Endothelial cell of umbilical vein (primary cell): Measurements from ENCODE around the gene SLC23A3. TPM values are rescaled to one million over a fixed set of nuclear protein-coding genes. Genes with fewer than 3 reads are reported as not detected.

Source experiments
- BruUV-seq: library from RNA; stranded (reverse); fragments of 400-500 nt; replicated peaks from 2 replicates; lab custom pipeline; 2021; lab: Mats Ljungman, UMichigan
- CTCF ChIA-PET: fragments of 300-600, 350-600 bp; sonication (Branson Sonifier 250); formaldehyde crosslinking; loops from one replicate; lab custom pipeline; 2021; ENCODE audit warnings: antibody characterized with exemption, inconsistent platforms; lab: Charles Lee
- POLR2A ChIA-PET: fragments of 300-600, 350-600 bp; sonication (Branson Sonifier 250); formaldehyde crosslinking; loops from one replicate; lab custom pipeline; 2021; ENCODE audit warnings: antibody characterized with exemption, inconsistent platforms; lab: Charles Lee
- DNase-seq: peaks from one replicate; pipeline ENCODE4 v3.0.0-alpha.2; 2011; ENCODE audit warnings: low read depth, low spot score
- FAIRE-seq: peaks from 2 replicates; lab custom pipeline; 2011; peaks lifted over from hg19 to GRCh38; lab: Jason Lieb, UNC
- H2AFZ ChIP-seq: 2 replicates; pipeline ENCODE4 v1.6.0; 2012; ENCODE audit warnings: low read depth, low read length, control low read depth, inconsistent platforms
- H3K27ac ChIP-seq: 2 replicates; pipeline ENCODE4 v1.5.1; 2011; ENCODE audit warnings: low read depth, mild to moderate bottlenecking, control low read depth, low read length, moderate library complexity; ENCODE audit not compliant: insufficient read depth
- H3K27me3 ChIP-seq, 2 experiments: 2 replicates each; pipeline versions ENCODE4 v1.6.0 to v1.6.1; 2011; ENCODE audit warnings: low read length in 2 of 2, mixed read lengths in 1 of 2; ENCODE audit not compliant: control insufficient read depth in 2 of 2, insufficient read depth in 2 of 2
- H3K36me3 ChIP-seq, 2 experiments: 2 replicates in 1 of 2; 3 replicates in 1 of 2; pipeline ENCODE4 v1.5.1; 2011; ENCODE audit warnings: low read length in 2 of 2, mild to moderate bottlenecking in 1 of 2, moderate library complexity in 1 of 2; ENCODE audit not compliant: control insufficient read depth in 2 of 2, insufficient read depth in 2 of 2; ENCODE audit errors: extremely low read depth in 1 of 2
- H3K4me1 ChIP-seq: 3 replicates; pipeline ENCODE4 v1.5.1; 2011; ENCODE audit warnings: mild to moderate bottlenecking, low read length; ENCODE audit not compliant: control insufficient read depth, insufficient read depth; ENCODE audit errors: extremely low read depth
- H3K4me2 ChIP-seq: 2 replicates; pipeline ENCODE4 v1.6.1; 2011; ENCODE audit warnings: low read length, control low read depth, mixed read lengths; ENCODE audit not compliant: insufficient read depth
- H3K4me3 ChIP-seq, 3 experiments: fragments of 200-600 bp in 1 of 3; sonication (generic), shearing (Covaris generic) in 1 of 3; replicated peaks in 1 of 3; 2 replicates each; pipeline ENCODE4 v1.5.1; 2011 to 2016; ENCODE audit warnings: control low read depth in 3 of 3, low read length in 3 of 3, mild to moderate bottlenecking in 2 of 3, inconsistent platforms in 1 of 3, low read depth in 1 of 3, moderate library complexity in 1 of 3; ENCODE audit not compliant: insufficient read depth in 1 of 3
- H3K79me2 ChIP-seq: 2 replicates; pipeline ENCODE4 v1.6.0; 2012; ENCODE audit warnings: low read length, inconsistent platforms; ENCODE audit not compliant: control insufficient read depth, insufficient read depth
- H3K9ac ChIP-seq: replicated peaks from 2 replicates; pipeline ENCODE3; 2011; ENCODE audit warnings: low read length, control low read depth; ENCODE audit not compliant: insufficient read depth; ENCODE audit errors: extremely low read depth
- H3K9me1 ChIP-seq: replicated peaks from 3 replicates; pipeline ENCODE4 v1.6.0; 2011; ENCODE audit warnings: mild to moderate bottlenecking, low read length; ENCODE audit not compliant: control insufficient read depth, insufficient read depth; ENCODE audit errors: extremely low read depth
- H3K9me3 ChIP-seq: replicated peaks from 2 replicates; pipeline ENCODE4 v1.5.1; 2012; ENCODE audit warnings: low read length, inconsistent platforms; ENCODE audit not compliant: control insufficient read depth, insufficient read depth
- H4K20me1 ChIP-seq: replicated peaks from 2 replicates; pipeline ENCODE3; 2011; ENCODE audit warnings: mild to moderate bottlenecking, low read length; ENCODE audit not compliant: control insufficient read depth, insufficient read depth; ENCODE audit errors: extremely low read depth
- EZH2 ChIP-seq: IDR thresholded peaks from 2 replicates; pipeline ENCODE4 v1.6.1; 2012; ENCODE audit warnings: borderline replicate concordance, low read depth, mild to moderate bottlenecking, moderate library complexity, low read length, inconsistent platforms; ENCODE audit not compliant: severe bottlenecking
- FOS ChIP-seq: IDR thresholded peaks from 2 replicates; pipeline ENCODE4 v1.6.1; 2011; ENCODE audit warnings: mild to moderate bottlenecking, low read length, moderate library complexity, borderline replicate concordance; ENCODE audit not compliant: insufficient read depth
- GATA2 ChIP-seq: IDR thresholded peaks from 2 replicates; pipeline ENCODE4 v1.7.0; 2011; ENCODE audit warnings: low read depth, mild to moderate bottlenecking, moderate library complexity, mixed read lengths, low read length; ENCODE audit not compliant: insufficient read length, insufficient read depth
- JUN ChIP-seq: IDR thresholded peaks from 2 replicates; pipeline ENCODE4 v1.6.1; 2011; ENCODE audit warnings: borderline replicate concordance, low read depth; ENCODE audit not compliant: insufficient read length, insufficient read depth
- MYC ChIP-seq: IDR thresholded peaks from one replicate; pipeline ENCODE4 v1.6.1; 2011; ENCODE audit warnings: mild to moderate bottlenecking, low read depth, low read length
- POLR2A ChIP-seq: IDR thresholded peaks from 2 replicates; pipeline ENCODE4 v1.6.1; 2012; ENCODE audit warnings: low read depth, mild to moderate bottlenecking, control low read depth, low read length
- POLR2AphosphoS5 ChIP-seq: IDR thresholded peaks from 2 replicates; pipeline ENCODE4 v1.6.1; 2012; ENCODE audit warnings: low read depth, mild to moderate bottlenecking, control low read depth, low read length, moderate library complexity; ENCODE audit not compliant: insufficient read depth
- dilution Hi-C: fragments of 300-500 bp; cut with MboI; formaldehyde crosslinking; loops from one replicate; pipeline ENCODE4 v1.15.0; 2019; ENCODE audit warnings: low sequenced_read_pairs; ENCODE audit not compliant: extremely low pct_ligation_motif_present
- intact Hi-C: fragments of 100-400 bp; cut with micrococcal nuclease; formaldehyde crosslinking; loops from one replicate; pipeline ENCODE4 v1.10.0; 2022
- polyA plus RNA-seq, 4 experiments: library from polyadenylated mRNA; depleted of rRNA in 3 of 4; stranded (reverse) in 3 of 4; unstranded in 1 of 4; fragments of >200 nt; gene quantifications; 2 replicates each; pipeline versions ENCODE4 v1.2.1 to v1.2.3, GENCODE V29; 2011 to 2012; ENCODE audit warnings: missing spikeins in 1 of 4
- total RNA-seq: library from RNA; stranded (reverse); gene quantifications from 2 replicates; pipeline ENCODE4 v1.2.3, GENCODE V29; 2021
- TF ChIP-seq, protein P1 (sequence below), 2 donors: IDR thresholded peaks; 1 replicate in 1 of 2; 2 replicates in 1 of 2; pipeline ENCODE4 v1.5.1; 2011; ENCODE audit warnings: low read length in 2 of 2, mild to moderate bottlenecking in 2 of 2, moderate library complexity in 2 of 2, control low read depth in 1 of 2, inconsistent platforms in 1 of 2, low read depth in 1 of 2; ENCODE audit not compliant: insufficient read depth in 1 of 2; ENCODE audit errors: extremely low read depth in 1 of 2
- TF ChIP-seq, protein P2 (sequence below): IDR thresholded peaks from 2 replicates; pipeline ENCODE4 v1.6.1; 2011; ENCODE audit not compliant: insufficient read depth, insufficient read length

Gene SLC23A3
- total and polyA plus RNA-seq, 2 donors (not counting 3 experiments of a cell fraction or from before 2014, with no cell fraction given), result 2.7 to 7.1 TPM

DNA sequence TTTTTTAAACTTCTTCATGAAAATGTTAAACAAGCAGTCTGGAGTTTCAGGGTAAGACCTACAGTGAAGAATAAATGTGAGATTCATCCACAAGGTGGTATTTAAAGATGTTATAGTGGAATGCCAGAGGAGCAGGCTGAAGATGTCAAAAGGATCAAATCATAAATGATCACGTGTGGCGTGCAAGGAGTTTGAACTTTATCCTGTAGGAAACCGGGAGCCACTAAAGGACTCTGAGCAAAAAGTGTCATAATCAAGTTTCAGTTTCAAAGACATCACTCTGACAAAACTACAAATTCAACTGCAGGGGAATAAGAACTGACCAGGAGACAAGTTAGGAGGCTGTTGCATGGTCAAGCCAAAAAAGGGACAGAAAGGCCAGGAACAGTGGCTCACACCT, 29.1 kb downstream of the SLC23A3 start:
- H3K27me3 ChIP-seq, result no peaks in the 10 kb centered on the region
- TF ChIP-seq POLR2AphosphoS5 (no peak), GATA2 (no peak), JUN (no peak)
- TF ChIP-seq, protein P1, sequence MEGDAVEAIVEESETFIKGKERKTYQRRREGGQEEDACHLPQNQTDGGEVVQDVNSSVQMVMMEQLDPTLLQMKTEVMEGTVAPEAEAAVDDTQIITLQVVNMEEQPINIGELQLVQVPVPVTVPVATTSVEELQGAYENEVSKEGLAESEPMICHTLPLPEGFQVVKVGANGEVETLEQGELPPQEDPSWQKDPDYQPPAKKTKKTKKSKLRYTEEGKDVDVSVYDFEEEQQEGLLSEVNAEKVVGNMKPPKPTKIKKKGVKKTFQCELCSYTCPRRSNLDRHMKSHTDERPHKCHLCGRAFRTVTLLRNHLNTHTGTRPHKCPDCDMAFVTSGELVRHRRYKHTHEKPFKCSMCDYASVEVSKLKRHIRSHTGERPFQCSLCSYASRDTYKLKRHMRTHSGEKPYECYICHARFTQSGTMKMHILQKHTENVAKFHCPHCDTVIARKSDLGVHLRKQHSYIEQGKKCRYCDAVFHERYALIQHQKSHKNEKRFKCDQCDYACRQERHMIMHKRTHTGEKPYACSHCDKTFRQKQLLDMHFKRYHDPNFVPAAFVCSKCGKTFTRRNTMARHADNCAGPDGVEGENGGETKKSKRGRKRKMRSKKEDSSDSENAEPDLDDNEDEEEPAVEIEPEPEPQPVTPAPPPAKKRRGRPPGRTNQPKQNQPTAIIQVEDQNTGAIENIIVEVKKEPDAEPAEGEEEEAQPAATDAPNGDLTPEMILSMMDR (IDR thresholded peaks at IDR 0.05; ENCODE audit: extremely low read depth in 1 of 2, insufficient read depth in 1 of 2, low read depth in 1 of 2, low read length in 2 of 2), result no peak
- no TSS peak for BruUV-seq
- no peak for FAIRE-seq
- H3K4me1 ChIP-seq, result no peaks in the 10 kb centered on the region
- ChIA-PET CTCF (interaction anchor here (1.5 kb wide), 1 partner anchor 14 kb away, joined by 8 read pairs; no protein-coding TSS in a partner anchor), POLR2A (no interaction called here)
- H3K9me1 ChIP-seq, result no peaks in the 10 kb centered on the region
- H3K79me2 ChIP-seq, result no peaks in the 10 kb centered on the region
- no peaks in the 10 kb centered on the region for H4K20me1 ChIP-seq
- no peak overlapping the region for H2AFZ ChIP-seq
- H3K9me3 ChIP-seq, result no peaks in the 10 kb centered on the region
- intact Hi-C loops (no loop called here), dilution Hi-C loops (no loop called here)
- H3K27ac ChIP-seq, result no peak overlapping the region
- no peak overlapping the region for H3K9ac ChIP-seq
- no peaks in the 10 kb centered on the region for H3K36me3 ChIP-seq
- no peak overlapping the region for H3K4me2 ChIP-seq
- no peak overlapping the region for H3K4me3 ChIP-seq
- DNase-seq, result no peak

DNA sequence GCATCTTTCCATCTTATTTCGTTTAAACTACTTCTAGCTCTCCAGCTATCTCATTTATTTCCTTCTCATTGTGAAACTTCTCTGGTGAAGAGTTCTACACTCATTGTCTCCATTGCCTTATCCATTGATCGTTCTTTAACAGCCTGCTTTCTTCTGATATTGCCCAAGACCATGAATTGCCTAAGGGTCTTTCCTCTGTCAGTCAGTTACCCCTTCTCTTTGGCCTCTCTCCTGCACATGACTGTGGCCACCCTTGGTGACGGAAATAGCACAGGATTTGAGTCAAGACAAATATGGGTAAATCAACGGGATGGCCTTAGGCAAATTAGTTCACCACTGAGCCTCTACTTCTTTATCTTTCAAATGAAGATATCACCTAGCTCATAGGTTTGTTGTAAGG, 35.9 kb downstream of the SLC23A3 start:
- dilution Hi-C loops, result no loop called here
- intact Hi-C loops, result no loop called here

More for the DNA sequence above, 35.9 kb downstream of the SLC23A3 start:
- DNase-seq, result no peak
- no peak overlapping the region for H3K9ac ChIP-seq
- H3K4me3 ChIP-seq, result no peak overlapping the region
- no peak for TF ChIP-seq MYC
- TF ChIP-seq GATA2, result no peak
- TF ChIP-seq, protein P1 (IDR thresholded peaks at IDR 0.05; ENCODE audit: extremely low read depth in 1 of 2, insufficient read depth in 1 of 2, low read depth in 1 of 2, low read length in 2 of 2), result no peak
- no peak for TF ChIP-seq POLR2AphosphoS5
- TF ChIP-seq EZH2, result no peak
- TF ChIP-seq, protein P2, sequence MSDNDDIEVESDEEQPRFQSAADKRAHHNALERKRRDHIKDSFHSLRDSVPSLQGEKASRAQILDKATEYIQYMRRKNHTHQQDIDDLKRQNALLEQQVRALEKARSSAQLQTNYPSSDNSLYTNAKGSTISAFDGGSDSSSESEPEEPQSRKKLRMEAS, result no peak
- TF ChIP-seq FOS, result no peak
- no peak for TF ChIP-seq JUN
- no peak for TF ChIP-seq POLR2A
- H3K4me2 ChIP-seq, result no peak overlapping the region
- H3K9me3 ChIP-seq, result no peaks in the 10 kb centered on the region
- H3K79me2 ChIP-seq, result no peaks in the 10 kb centered on the region
- peaks cover 3% of the 10 kb centered on the region for H3K9me1 ChIP-seq
- FAIRE-seq, result no peak
- no TSS peak for BruUV-seq
- H2AFZ ChIP-seq, result no peak overlapping the region
- H3K36me3 ChIP-seq, result no peaks in the 10 kb centered on the region
- H4K20me1 ChIP-seq, result no peaks in the 10 kb centered on the region
- H3K27me3 ChIP-seq, result no peaks in the 10 kb centered on the region
- H3K4me1 ChIP-seq, result no peaks in the 10 kb centered on the region
- H3K27ac ChIP-seq, result no peak overlapping the region
- ChIA-PET CTCF (interaction anchor here (0.7 to 3.0 kb wide), 8 partner anchors 11 to 154 kb away, joined by 3 to 12 read pairs (median 4); no protein-coding TSS in a partner anchor), POLR2A (no interaction called here)
